T-helper 2 cell treated with Interferon-gamma antibody and Interleukin-4, amounts not matched to agents 100 ng/mL and 5 ng/mL, for 36 hours (primary cell): ENCODE data around the gene TAF4. TPM values are rescaled to one million over a fixed set of nuclear protein-coding genes. Genes with fewer than 3 reads are reported as not detected.

ENCODE experiments used
- intact Hi-C: fragments of 100-400 bp; cut with micrococcal nuclease; formaldehyde crosslinking; loops from one replicate; pipeline ENCODE4 v1.15.1; 2023
- total RNA-seq: library from RNA; stranded (reverse); gene quantifications from 2 replicates; pipeline ENCODE4 v1.2.3, GENCODE V29; 2022

TAF4 gene
- total RNA-seq, 1 donor from 2014 or later = 23.7 TPM

GRCh38 chr20:62044631-62045030 lies 21.1 kb downstream of the TAF4 start:
- intact Hi-C loops = no loop called here

- intact Hi-C loops = no loop called here
Observed at GRCh38 chr20:62043131-62043914, 22.4 kb downstream of the TAF4 start.

- intact Hi-C loops = no loop called here
Observed at GRCh38 chr20:62042025-62042820, 23.5 kb downstream of the TAF4 start.

- intact Hi-C loops = no loop called here
Observed at GRCh38 chr20:62040933-62041332, 24.7 kb downstream of the TAF4 start.

DNA sequence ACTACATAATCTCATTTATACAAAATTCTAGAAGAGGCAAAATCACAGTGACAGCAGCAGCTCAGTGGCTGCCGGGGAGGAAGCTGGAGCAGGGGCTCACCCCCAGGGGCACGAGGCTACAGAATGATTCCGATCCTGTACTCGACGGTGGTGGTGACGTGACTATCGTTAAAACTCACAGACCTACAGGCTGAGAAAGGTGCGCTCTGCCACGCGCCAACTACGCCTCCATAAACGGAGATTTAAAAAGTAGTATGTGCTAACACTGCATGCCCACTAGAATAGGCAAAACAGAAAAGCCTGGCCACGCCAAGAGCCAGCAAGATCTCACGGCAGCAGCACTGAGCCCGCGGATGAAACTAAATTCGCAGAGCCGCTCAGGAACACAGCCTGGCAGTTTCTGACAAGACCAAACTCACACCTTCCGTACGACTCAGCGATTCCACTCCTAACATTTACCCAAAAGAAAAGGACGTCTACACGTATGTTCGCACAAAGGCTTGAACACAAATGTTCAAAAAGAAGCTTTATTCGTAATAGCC lies 25.2 kb downstream of the TAF4 start:
- intact Hi-C loops = no loop called here

- intact Hi-C loops = no loop called here
Observed at GRCh38 chr20:62039738-62040137, 25.9 kb downstream of the TAF4 start.

DNA sequence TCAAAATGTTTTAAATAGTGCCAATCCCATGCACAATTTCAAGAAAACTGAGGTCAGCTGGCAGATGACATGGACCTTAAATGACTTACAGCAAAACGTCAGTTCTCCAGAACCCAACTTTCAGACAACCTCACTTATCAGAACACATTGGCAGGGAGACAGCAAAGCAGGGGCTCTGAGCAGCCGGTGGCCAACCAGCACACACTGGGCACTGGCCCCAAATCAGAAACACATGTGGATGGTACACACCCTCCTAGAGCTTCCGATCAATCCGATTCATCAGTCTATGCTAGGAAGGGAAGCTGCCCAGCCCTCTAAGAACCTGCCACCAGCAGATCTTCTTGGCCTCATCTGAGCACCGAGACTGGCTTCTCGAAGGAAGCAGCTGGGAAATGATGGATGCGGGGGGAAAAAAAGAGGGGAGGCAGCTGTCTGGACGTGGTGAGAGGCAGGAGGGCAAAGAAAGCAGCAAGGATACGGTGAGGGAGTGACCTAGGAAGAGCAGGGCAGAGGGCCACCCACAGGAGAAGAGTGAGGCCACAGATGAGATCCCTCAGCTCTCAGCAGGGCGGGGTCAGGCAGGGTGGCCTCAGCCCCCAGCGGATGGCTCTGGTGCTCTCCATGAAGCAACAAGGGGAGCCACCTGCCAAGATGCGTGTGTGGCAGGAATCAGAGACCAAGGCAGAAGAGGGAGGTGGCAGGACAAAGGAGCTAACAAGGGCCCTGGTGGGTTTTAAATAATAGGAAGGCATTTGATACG lies 32.9 kb downstream of the TAF4 start:
- intact Hi-C loops = no loop called here

GRCh38 chr20:62031462-62032092 lies 34.1 kb downstream of the TAF4 start:
- intact Hi-C loops = no loop called here

GRCh38 chr20:62030834-62031434 lies 34.7 kb downstream of the TAF4 start:
- intact Hi-C loops = no loop called here

- intact Hi-C loops = no loop called here
Observed at GRCh38 chr20:62030357-62030756, 35.3 kb downstream of the TAF4 start.

DNA sequence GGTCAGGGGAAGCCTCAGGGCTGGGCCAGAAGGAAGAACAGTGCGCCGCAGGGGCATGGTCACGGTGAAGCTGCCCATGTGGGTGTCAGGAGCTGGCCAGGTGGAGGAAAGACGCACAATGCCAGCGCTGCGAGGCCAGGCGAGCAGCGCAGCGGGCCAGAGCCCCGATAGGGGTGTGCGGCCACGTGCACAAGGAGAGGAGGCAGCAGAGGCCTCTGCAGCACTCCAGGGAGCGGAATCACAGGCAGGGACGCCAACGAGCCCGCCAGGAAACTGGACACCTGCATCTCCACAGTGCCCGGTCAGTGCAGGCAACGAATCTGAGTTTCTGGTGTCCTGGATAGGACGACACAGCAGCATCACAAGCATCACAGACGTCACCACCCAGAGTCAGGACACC lies 35.7 kb downstream of the TAF4 start:
- intact Hi-C loops = no loop called here

- intact Hi-C loops = no loop called here
Observed at GRCh38 chr20:62029296-62029695, 36.4 kb downstream of the TAF4 start.

GRCh38 chr20:62028384-62028783 lies 37.3 kb downstream of the TAF4 start:
- intact Hi-C loops = no loop called here

DNA sequence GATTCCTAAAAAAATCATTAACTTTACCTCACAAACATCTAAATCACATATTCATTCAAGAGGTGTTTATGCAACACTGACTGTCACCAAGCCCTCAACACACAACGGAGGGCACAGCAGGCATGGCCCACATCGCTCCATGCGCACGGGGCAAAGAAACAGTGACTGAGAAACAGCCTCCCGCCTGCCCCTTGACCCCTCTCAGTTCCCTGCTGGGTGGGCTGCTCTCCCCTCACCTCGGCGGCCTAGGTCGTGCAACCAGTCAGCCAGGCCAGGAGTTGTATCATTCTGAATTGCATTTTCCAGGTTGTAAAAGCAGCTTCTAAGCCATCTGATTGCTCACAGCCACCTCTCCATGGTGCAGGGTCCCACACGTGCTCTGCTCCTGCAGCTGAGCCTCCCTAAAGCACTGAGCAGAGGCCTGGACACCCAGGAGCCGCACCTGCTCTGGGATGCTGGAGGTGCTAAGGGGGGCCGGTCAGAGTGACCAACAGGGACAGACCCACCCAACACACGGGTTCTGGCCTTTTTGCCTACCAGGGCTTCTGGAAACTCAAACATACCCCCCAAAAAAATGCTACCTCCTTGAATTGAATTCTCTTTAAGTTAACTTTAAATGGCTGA lies 37.9 kb downstream of the TAF4 start:
- intact Hi-C loops = no loop called here

- intact Hi-C loops = no loop called here
Observed at GRCh38 chr20:62027116-62027515, 38.6 kb downstream of the TAF4 start.

DNA sequence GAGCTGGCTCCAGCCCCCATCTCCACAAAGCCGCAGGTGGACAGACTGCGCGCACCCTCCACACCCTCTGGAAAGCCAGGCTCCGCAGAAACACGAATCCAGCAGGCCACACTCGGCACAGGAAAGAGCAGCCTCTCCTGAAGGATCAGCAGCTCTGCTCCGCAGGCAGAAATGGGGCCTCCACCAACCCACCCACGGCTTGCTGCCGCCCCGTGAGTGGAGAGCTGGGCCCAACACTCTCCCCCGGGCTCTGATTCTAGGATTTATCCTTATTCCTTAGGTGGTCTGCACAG lies 39.2 kb downstream of the TAF4 start:
- intact Hi-C loops = no loop called here

GRCh38 chr20:62025832-62026563 lies 39.7 kb downstream of the TAF4 start:
- intact Hi-C loops = no loop called here

DNA sequence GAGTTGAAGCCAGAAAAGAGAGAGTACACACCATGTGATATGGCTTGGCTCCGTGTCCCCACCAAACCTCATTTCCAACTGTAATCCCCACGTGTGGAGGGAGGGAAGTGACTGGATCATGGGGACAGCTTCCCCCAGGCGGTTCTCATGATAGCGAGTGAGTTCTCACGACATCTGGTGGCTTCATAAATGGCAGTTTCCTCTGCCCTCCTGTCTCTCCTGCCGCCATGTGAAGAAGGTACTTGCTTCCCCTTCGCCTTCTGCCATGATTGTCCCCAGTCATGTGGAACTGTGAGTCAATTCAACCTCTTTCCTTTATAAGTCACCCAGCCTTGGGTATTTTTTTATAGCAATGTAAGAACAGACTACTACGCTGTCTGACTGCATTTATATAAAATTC lies 40.3 kb downstream of the TAF4 start:
- intact Hi-C loops = no loop called here

- intact Hi-C loops = no loop called here
Observed at GRCh38 chr20:62023935-62024334, 41.7 kb downstream of the TAF4 start.

GRCh38 chr20:62022575-62023139 lies 43.0 kb downstream of the TAF4 start:
- intact Hi-C loops = no loop called here
